Activated CD8-positive, alpha-beta T cell treated with anti-CD3 and anti-CD28 coated beads for 36 hours (primary cell): ENCODE data around the gene ZNF780B. TPM values are rescaled to one million over a fixed set of nuclear protein-coding genes. Genes with fewer than 3 reads are reported as not detected.
"Not testable (repeated sequence)": the region's sequence is repeated elsewhere in the genome, so short reads cannot be mapped to it uniquely, and the experiment has no call there.

ENCODE experiments used
- ATAC-seq: fragments of 200-7000 bp; cut with Tn5 transposase; one replicate; pipeline ENCODE4 v1.10.0; 2021; ENCODE audit warnings: mild to moderate bottlenecking, moderate library complexity
- CTCF ChIA-PET: fragments of 350-600 bp; sonication (Branson Sonifier 250); formaldehyde crosslinking; loops from one replicate; lab custom pipeline; 2021; ENCODE audit warnings: antibody characterized with exemption; lab: Charles Lee
- POLR2A ChIA-PET: fragments of 350-600 bp; sonication (Branson Sonifier 250); formaldehyde crosslinking; loops from one replicate; lab custom pipeline; 2021; ENCODE audit warnings: antibody characterized with exemption; lab: Charles Lee
- DNase-seq: peaks from one replicate; pipeline ENCODE4 v3.0.0-alpha.2; 2020
- H3K27ac Mint-ChIP-seq: one replicate; pipeline ENCODE4 v1.8.0; 2021; ENCODE audit warnings: mild to moderate bottlenecking, mixed read lengths
- H3K27me3 Mint-ChIP-seq: one replicate; pipeline ENCODE4 v1.8.0; 2021; ENCODE audit warnings: mixed read lengths
- H3K36me3 Mint-ChIP-seq: one replicate; pipeline ENCODE4 v1.8.0; 2021; ENCODE audit warnings: low read depth, mixed read lengths
- H3K4me1 Mint-ChIP-seq: one replicate; pipeline ENCODE4 v1.8.0; 2021; ENCODE audit warnings: low read depth, mixed read lengths
- H3K4me3 Mint-ChIP-seq: one replicate; pipeline ENCODE4 v1.8.0; 2021; ENCODE audit warnings: mild to moderate bottlenecking, moderate library complexity, mixed read lengths
- H3K9me3 Mint-ChIP-seq: one replicate; pipeline ENCODE4 v1.8.0; 2021; ENCODE audit warnings: mixed read lengths
- CTCF ChIP-seq: fragments of 200-600 bp; IDR thresholded peaks from one replicate; pipeline ENCODE4 v1.8.0; 2022; ENCODE audit warnings: antibody characterized with exemption, mild to moderate bottlenecking
- intact Hi-C: fragments of 100-400 bp; cut with micrococcal nuclease; formaldehyde crosslinking; loops from one replicate; pipeline ENCODE4 v1.10.0; 2022
- total RNA-seq, 2 experiments: library from RNA; stranded (reverse); gene quantifications; one replicate each; pipeline ENCODE4 v1.2.3, GENCODE V29; 2021

ZNF780B gene
- total RNA-seq, 2 experiments from 2014 or later, result 15.5 to 18.6 TPM

DNA sequence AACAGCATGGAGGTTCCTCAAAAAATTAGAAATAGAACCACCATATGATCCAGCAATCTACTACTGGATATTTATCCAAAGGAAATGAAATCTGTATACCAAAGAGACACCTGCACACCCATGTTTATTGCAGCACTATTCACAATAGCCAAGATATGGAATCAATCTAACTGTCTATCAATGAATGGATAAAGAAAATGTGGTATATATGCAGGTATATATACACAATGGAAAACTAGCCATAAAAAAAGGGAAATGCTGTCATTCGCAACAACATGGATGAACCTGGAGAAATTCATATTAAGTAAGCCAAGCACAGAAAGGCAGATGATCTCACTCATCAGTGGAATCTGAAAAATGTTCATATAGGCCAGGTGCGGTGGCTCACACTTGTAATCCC is 2.5 kb downstream of the ZNF780B start:
- ChIA-PET CTCF (no interaction called here), POLR2A (no interaction called here)
- ATAC-seq (no peak), DNase-seq (no peak)
- H3K9me3 Mint-ChIP-seq, result peaks cover 10% of the 10 kb centered on the region
- intact Hi-C loops, result no loop called here
- peaks cover 32% of the 10 kb centered on the region for H3K4me1 Mint-ChIP-seq
- no peaks in the 10 kb centered on the region for H3K27me3 Mint-ChIP-seq
- H3K27ac Mint-ChIP-seq, result no peak overlapping the region
- no peak overlapping the region for H3K4me3 Mint-ChIP-seq
- peaks cover 40% of the 10 kb centered on the region for H3K36me3 Mint-ChIP-seq
- TF ChIP-seq CTCF, result no peak

DNA sequence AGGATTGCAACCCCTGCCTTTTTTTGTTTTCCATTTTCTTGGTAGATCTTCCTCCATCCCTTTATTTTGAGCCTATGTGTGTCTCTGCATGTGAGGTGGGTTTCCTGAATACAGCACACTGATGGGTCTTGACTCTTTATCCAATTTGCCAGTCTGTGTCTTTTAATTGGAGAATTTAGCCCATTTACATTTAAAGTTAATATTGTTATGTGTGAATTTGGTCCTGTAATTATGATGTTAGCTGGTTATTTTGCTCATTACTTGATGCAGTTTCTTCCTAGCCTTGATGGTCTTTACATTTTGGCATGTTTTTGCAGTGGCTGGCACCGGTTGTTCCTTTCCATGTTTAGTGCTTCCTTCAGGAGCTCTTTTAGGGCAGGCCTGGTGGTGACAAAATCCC is 14.3 kb downstream of the ZNF780B start:
- H3K4me1 Mint-ChIP-seq, DNase-seq, H3K4me3 Mint-ChIP-seq, CTCF ChIA-PET, POLR2A ChIA-PET, intact Hi-C loops, ATAC-seq, H3K27ac Mint-ChIP-seq, H3K27me3 Mint-ChIP-seq: not testable (repeated sequence)
- Mint-ChIP-seq H3K9me3 (peaks cover 33% of the 10 kb centered on the region), H3K36me3 (peaks cover 59% of the 10 kb centered on the region)

GRCh38 chr19:40038047-40038446 is 18.0 kb downstream of the ZNF780B start:
- H3K4me1 Mint-ChIP-seq, intact Hi-C loops, H3K27me3 Mint-ChIP-seq, H3K27ac Mint-ChIP-seq, DNase-seq, ATAC-seq, CTCF ChIA-PET, POLR2A ChIA-PET, H3K4me3 Mint-ChIP-seq: not testable (repeated sequence)
- H3K36me3 Mint-ChIP-seq, result peaks cover 50% of the 10 kb centered on the region
- peaks cover 46% of the 10 kb centered on the region for H3K9me3 Mint-ChIP-seq

GRCh38 chr19:40035996-40036395 is 20.0 kb downstream of the ZNF780B start:
- POLR2A ChIA-PET, result interaction anchor here (1.3 kb wide), 1 partner anchor 23 kb away, joined by 4 read pairs; no protein-coding TSS in a partner anchor
- peaks cover 55% of the 10 kb centered on the region for H3K9me3 Mint-ChIP-seq

DNA sequence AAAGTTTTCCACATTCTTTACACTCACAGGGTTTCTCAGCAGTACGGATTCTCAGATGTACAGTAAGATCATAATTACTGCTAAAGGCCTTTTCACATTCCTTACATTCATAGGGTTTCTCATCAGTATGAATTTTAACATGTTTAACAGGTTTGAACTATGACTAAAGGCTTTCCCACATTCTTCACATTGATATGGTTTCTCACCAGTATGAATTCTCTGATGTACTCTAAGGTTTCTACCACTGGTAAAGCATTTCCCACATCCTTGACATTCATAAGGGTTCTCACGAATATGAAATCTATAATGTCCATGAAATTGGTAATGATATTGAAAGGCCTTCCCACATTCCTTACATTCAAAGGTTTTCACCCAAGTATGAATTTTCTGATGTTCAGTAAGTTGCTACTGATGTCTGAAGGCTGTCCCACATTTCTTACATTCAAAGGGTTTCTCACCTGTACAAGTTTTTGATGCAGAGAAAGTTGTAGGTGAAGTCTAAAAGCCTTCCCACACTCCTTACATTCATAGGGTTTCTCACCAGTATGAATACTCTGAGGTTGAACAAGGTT is 22.0 kb downstream of the ZNF780B start:
- intact Hi-C loops, result no loop called here
- ATAC-seq, result no peak
- TF ChIP-seq CTCF, result no peak
- peaks cover 50% of the 10 kb centered on the region for H3K36me3 Mint-ChIP-seq
- no peak overlapping the region for H3K4me3 Mint-ChIP-seq
- H3K9me3 Mint-ChIP-seq, result peaks cover 62% of the 10 kb centered on the region
- no peak for DNase-seq
- H3K27me3 Mint-ChIP-seq, result no peaks in the 10 kb centered on the region
- H3K4me1 Mint-ChIP-seq, result no peaks in the 10 kb centered on the region
- ChIA-PET CTCF (no interaction called here), POLR2A (interaction anchor here (0.8 kb wide), 1 partner anchor 495 kb away, joined by 3 read pairs; no protein-coding TSS in a partner anchor)
- H3K27ac Mint-ChIP-seq, result no peak overlapping the region

More at GRCh38 chr19:40035996-40036395, 20.0 kb downstream of the ZNF780B start:
- no peak overlapping the region for H3K4me3 Mint-ChIP-seq
- H3K27me3 Mint-ChIP-seq, result no peaks in the 10 kb centered on the region
- no peak overlapping the region for H3K27ac Mint-ChIP-seq
- DNase-seq (no peak), ATAC-seq (no peak)
- H3K4me1 Mint-ChIP-seq, result no peaks in the 10 kb centered on the region
- TF ChIP-seq CTCF, result no peak
- CTCF ChIA-PET, result no interaction called here
- H3K36me3 Mint-ChIP-seq, result peaks cover 45% of the 10 kb centered on the region
- intact Hi-C loops, result no loop called here

GRCh38 chr19:40026597-40026970 is 29.4 kb downstream of the ZNF780B start:
- Mint-ChIP-seq H3K36me3 (peaks cover 27% of the 10 kb centered on the region), H3K4me3 (no peak overlapping the region), H3K27ac (no peak overlapping the region), H3K27me3 (no peaks in the 10 kb centered on the region), H3K9me3 (peaks cover 60% of the 10 kb centered on the region), H3K4me1 (no peaks in the 10 kb centered on the region)
- no peak for DNase-seq
- ChIA-PET POLR2A (no interaction called here), CTCF (no interaction called here)
- no peak for ATAC-seq
- intact Hi-C loops, result no loop called here
- TF ChIP-seq CTCF, result no peak
